Colonic mucosa (tissue), 4 donors: Measurements from ENCODE around the gene CD163L1. TPM values are rescaled to one million over a fixed set of nuclear protein-coding genes. Genes with fewer than 3 reads are reported as not detected.
A peak's percentile ranks its signal among the peaks of the same experiment; 100 is the strongest.
"Not testable (repeated sequence)": the region's sequence is repeated elsewhere in the genome, so short reads cannot be mapped to it uniquely, and the experiment has no call there.

Source experiments
- DNase-seq: peaks from one replicate; pipeline ENCODE4 v3.0.0-alpha.2; 2020
- H3K27ac ChIP-seq: fragments of 200-600 bp; one replicate; pipeline ENCODE4 v1.8.0; 2021
- H3K27me3 ChIP-seq: fragments of 200-600 bp; one replicate; pipeline ENCODE4 v1.8.0; 2021
- H3K36me3 ChIP-seq: fragments of 200-600 bp; one replicate; pipeline ENCODE4 v1.8.0; 2021
- H3K4me1 ChIP-seq: fragments of 200-600 bp; one replicate; pipeline ENCODE4 v1.8.0; 2021; ENCODE audit warnings: mild to moderate bottlenecking
- H3K4me3 ChIP-seq: fragments of 200-600 bp; one replicate; pipeline ENCODE4 v1.8.0; 2021
- H3K9ac ChIP-seq, 2 donors: one replicate each; pipeline ENCODE4 v1.7.0; 2013; ENCODE audit warnings: control low read depth in 2 of 2, low read depth in 2 of 2, low read length in 2 of 2
- H3K9me3 ChIP-seq: fragments of 200-600 bp; one replicate; pipeline ENCODE4 v1.8.0; 2021
- intact Hi-C: fragments of 100-400 bp; cut with DNase I; formaldehyde crosslinking; loops from one replicate; pipeline ENCODE4 v1.14.1; 2022
- total RNA-seq, 2 donors: library from RNA; stranded (reverse); fragmentation: NEBNext Ultra II Directional in 1 of 2; extraction: Animal tissue kit (Norgen Biotek cat#: 25700) in 1 of 2; gene quantifications; one replicate each; pipeline ENCODE4 v1.2.1, GENCODE V29; 2021
- TF ChIP-seq, protein P1 (sequence below): fragments of 200-600 bp; IDR thresholded peaks from one replicate; pipeline ENCODE4 v1.8.0; 2022; ENCODE audit warnings: antibody characterized with exemption, mild to moderate bottlenecking
- donor health status: healthy.
- donor health status: DM: no; HTN: no; CAD: no.
- donor health status: DM: no; HTN: no; CAD: no.

Gene CD163L1
- total RNA-seq, 2 donors from 2014 or later, result 4.2 to 7.6 TPM

DNA sequence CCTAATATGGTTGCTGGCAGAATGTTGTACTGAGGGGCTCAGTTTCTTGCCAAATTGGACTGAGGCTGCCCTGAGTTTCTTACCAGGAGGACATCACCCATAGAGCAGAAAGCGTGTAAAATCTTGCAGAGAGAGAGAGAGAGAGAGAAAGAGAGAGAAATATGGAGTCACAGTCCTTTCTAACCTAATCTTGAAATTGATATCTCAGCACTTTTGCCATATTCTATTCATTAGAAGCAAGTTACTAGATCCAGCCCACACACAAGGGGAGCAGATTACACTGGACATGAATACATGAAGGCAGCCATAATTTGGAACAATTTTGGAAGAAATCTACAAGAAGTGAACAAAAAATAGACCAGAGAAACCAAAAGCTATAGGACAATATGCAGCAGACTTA, 4.1 kb upstream of the CD163L1 start:
- intact Hi-C loops, result no loop called here
- no peak overlapping the region for H3K4me3 ChIP-seq
- TF ChIP-seq, protein P1, sequence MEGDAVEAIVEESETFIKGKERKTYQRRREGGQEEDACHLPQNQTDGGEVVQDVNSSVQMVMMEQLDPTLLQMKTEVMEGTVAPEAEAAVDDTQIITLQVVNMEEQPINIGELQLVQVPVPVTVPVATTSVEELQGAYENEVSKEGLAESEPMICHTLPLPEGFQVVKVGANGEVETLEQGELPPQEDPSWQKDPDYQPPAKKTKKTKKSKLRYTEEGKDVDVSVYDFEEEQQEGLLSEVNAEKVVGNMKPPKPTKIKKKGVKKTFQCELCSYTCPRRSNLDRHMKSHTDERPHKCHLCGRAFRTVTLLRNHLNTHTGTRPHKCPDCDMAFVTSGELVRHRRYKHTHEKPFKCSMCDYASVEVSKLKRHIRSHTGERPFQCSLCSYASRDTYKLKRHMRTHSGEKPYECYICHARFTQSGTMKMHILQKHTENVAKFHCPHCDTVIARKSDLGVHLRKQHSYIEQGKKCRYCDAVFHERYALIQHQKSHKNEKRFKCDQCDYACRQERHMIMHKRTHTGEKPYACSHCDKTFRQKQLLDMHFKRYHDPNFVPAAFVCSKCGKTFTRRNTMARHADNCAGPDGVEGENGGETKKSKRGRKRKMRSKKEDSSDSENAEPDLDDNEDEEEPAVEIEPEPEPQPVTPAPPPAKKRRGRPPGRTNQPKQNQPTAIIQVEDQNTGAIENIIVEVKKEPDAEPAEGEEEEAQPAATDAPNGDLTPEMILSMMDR, result no peak
- no peaks in the 10 kb centered on the region for H3K27me3 ChIP-seq
- no peaks in the 10 kb centered on the region for H3K4me1 ChIP-seq
- no peak overlapping the region for H3K9ac ChIP-seq
- DNase-seq, result no peak
- no peaks in the 10 kb centered on the region for H3K9me3 ChIP-seq
- H3K27ac ChIP-seq, result no peak overlapping the region
- no peaks in the 10 kb centered on the region for H3K36me3 ChIP-seq

DNA sequence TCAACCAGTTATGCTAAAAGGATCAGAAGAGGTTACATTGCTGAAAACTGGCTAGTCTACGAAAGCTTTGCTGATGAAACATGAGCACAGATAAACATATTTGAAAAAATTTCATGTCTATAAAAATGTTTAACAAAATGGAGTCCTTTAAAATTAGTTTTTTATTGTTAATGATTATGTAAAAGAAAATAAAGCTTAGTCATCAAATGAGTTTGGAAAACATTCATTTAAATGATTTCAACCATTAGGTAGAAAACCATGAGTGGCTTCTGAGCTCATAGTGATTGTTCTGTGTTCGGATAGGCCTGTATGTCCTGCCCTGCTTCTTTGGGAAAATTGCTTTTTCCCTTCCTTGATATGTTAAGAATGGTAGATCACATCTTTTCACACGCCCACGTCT, 584 bp upstream of the CD163L1 start:
- no peak overlapping the region for H3K27ac ChIP-seq
- no peaks in the 10 kb centered on the region for H3K9me3 ChIP-seq
- no peak overlapping the region for H3K9ac ChIP-seq
- no peaks in the 10 kb centered on the region for H3K27me3 ChIP-seq
- H3K36me3 ChIP-seq, result no peaks in the 10 kb centered on the region
- no peak overlapping the region for H3K4me3 ChIP-seq
- no peak for DNase-seq
- no peaks in the 10 kb centered on the region for H3K4me1 ChIP-seq
- TF ChIP-seq, protein P1, result no peak
- intact Hi-C loops, result no loop called here

DNA sequence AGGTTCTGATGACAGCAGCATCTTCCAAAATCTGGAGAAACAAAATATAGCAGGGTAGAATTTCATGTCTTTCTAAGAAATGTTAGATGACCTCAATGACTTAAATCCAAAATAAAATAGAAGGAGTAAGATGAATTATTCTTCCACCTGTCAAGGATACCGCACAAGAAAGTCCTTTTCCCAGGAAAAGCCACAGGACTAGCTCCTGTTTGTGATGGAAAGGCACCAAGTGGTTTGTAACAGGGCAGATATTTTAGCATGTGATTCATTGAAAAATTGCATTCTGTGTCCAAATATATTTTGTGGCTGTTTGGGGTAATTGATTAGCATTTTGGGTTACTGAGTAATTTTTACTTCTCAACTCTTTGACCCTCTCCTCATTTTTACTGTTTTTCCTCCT, 2.7 kb downstream of the CD163L1 start:
- H3K36me3 ChIP-seq, result no peaks in the 10 kb centered on the region
- DNase-seq, result no peak
- no peaks in the 10 kb centered on the region for H3K4me1 ChIP-seq
- no peaks in the 10 kb centered on the region for H3K9me3 ChIP-seq
- no peak overlapping the region for H3K4me3 ChIP-seq
- intact Hi-C loops, result no loop called here
- no peak overlapping the region for H3K9ac ChIP-seq
- TF ChIP-seq, protein P1, result no peak
- H3K27ac ChIP-seq, result no peak overlapping the region
- no peaks in the 10 kb centered on the region for H3K27me3 ChIP-seq

DNA sequence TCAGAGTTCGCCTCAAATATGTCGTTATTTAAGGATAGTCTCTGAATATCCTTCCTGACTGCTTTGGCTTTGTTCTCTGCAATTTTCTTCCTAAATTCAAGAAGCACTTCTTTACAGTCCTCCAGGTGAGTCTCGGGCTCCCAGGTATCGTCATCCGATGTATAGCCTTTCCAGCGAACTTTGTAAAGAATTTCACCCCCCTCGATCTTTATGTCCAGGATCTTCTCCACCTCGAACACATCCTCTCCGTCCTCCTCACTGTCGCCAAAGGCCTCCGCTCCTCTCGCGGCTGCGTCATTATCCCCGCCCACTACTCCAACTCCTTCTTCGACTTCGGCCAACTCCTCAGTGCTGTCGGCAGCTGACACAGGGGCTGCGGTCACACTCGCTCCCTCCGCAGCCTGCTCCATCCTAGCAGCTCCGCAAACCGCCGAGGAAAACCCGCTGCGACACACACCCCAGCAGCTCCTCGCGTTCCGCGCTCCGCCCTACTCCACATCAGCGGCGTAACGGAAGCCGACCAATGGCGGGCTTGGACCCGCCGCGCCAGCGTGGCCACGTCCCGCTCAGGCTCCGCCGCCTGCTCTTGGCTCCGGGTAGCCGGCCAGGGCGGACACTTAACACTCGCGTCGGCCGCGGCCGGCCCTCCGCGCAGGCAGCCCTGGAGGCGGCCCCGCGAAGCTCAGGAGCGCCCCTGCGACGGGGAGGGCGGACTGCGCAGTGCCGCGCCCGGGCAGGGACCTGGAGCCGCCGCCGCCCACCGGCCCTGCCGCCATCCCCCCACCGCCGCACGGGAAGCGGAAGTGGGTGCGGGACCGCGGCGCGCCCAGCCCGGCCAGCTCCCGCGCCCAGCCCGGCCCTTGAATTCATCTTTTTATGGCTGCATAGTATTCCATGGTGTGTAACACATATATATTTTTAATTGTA, 4.1 kb downstream of the CD163L1 start:
- intact Hi-C loops, result no loop called here
- Histone ChIP-seq H3K4me3 (peak overlapping the region; percentile 22), H3K27me3 (no peaks in the 10 kb centered on the region), H3K4me1 (no peaks in the 10 kb centered on the region), H3K9ac (no peak overlapping the region), H3K27ac (no peak overlapping the region), H3K36me3 (no peaks in the 10 kb centered on the region), H3K9me3 (no peaks in the 10 kb centered on the region)
- peak; percentile 57 for DNase-seq
- TF ChIP-seq, protein P1, result no peak

DNA sequence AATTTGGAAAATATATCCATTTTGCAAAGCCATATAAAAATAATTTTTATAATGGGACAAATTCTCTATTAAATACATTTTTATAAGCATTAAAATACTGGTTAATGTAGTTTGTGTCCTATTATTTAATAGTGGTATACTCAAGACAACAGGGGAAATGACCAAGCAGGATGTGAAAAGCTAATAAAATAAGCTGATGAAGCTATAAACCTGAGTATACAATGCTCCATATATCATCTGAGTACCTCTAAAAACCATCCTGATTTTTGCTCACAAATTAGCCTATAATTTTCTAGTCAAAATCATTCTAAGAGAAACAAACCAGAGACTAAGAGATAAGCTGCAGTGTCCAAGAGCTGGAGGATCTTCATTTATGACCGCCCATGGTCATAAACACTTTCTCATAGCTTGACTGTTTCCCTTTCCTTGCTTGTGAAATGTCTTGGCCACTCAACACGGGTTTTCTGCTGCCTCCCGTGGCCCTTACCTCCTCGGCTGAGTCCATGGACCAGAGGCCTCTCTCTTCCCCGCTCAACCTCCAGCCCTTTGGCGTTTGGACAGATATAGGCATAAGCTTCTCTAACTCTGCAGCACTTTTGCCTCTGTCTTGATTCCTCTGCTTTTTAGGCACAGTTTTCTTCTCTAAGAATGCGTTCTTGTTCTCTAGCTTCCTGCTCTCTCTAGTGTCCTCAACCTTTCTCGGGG, 5.5 kb downstream of the CD163L1 start:
- not testable (repeated sequence) for H3K4me3 ChIP-seq, DNase-seq, H3K27ac ChIP-seq

DNA sequence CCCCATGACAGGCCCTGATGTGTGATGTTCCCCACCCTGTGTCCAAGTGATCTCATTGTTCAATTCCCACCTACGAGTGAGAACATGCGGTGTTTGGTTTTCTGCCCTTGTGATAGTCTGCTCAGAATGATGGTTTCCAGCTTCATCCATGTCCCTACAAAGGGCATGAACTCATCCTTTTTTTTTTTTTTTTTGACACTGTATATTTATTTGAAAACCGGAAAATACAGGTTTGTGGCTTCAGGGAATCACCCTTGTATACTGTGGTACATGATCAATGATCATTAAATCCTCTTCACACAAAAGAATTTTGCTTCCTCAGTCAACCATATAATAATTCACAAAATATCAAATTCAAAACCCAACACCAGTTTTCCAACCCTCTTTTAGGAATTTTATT, 6.5 kb downstream of the CD163L1 start:
- H3K27ac ChIP-seq, intact Hi-C loops, H3K27me3 ChIP-seq, H3K4me1 ChIP-seq, H3K36me3 ChIP-seq, H3K9me3 ChIP-seq, H3K9ac ChIP-seq, DNase-seq, H3K4me3 ChIP-seq: not testable (repeated sequence)

More for the DNA sequence above, 5.5 kb downstream of the CD163L1 start:
- H3K36me3 ChIP-seq, H3K4me1 ChIP-seq, H3K27me3 ChIP-seq, intact Hi-C loops, H3K9ac ChIP-seq, H3K9me3 ChIP-seq: not testable (repeated sequence)
